Measurements from ENCODE around the gene KCNJ10.

DNA sequence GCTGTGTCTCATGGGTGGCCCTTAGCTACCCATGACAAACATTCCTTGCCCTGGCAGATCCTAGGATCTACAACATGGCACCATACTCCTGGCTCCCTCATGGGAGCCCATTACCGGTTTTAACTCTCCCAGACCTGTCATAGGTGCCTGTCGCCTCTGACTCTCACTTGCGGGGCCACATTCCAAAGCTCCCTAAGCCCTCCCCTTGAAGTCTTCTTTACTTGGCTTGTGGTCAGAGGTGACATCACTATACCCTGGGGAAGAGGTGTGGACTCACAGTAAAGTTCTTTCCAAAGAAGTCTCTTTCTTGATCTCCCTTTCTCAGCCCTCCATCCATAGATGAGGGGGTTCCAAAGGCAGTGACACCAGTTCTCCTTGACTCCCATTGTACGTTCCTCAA, 110.5 kb downstream of the KCNJ10 start:
- TF ChIP-seq ATF2 (CRISPR knock-in tag; IDR thresholded peaks at IDR 0.05; ENCODE audit: borderline replicate concordance, low read depth): no peak
- TF ChIP-seq HMGXB4 (CRISPR knock-in tag; IDR thresholded peaks at IDR 0.05): no peak
- no peak for TF ChIP-seq TCF7 (CRISPR knock-in tag; IDR thresholded peaks at IDR 0.05; ENCODE audit: low read depth)
- no peak for TF ChIP-seq CTCF (IDR thresholded peaks at IDR 0.05)

Measured in WTC11 (cell line).